Measurements from ENCODE around the gene ASCL5. TPM values are rescaled to one million over a fixed set of nuclear protein-coding genes. Genes with fewer than 3 reads are reported as not detected.

ASCL5 gene
- polyA plus RNA-seq, 1 donor (not counting 4 experiments of a cell fraction or from before 2014, with no cell fraction given) = not detected

DNA sequence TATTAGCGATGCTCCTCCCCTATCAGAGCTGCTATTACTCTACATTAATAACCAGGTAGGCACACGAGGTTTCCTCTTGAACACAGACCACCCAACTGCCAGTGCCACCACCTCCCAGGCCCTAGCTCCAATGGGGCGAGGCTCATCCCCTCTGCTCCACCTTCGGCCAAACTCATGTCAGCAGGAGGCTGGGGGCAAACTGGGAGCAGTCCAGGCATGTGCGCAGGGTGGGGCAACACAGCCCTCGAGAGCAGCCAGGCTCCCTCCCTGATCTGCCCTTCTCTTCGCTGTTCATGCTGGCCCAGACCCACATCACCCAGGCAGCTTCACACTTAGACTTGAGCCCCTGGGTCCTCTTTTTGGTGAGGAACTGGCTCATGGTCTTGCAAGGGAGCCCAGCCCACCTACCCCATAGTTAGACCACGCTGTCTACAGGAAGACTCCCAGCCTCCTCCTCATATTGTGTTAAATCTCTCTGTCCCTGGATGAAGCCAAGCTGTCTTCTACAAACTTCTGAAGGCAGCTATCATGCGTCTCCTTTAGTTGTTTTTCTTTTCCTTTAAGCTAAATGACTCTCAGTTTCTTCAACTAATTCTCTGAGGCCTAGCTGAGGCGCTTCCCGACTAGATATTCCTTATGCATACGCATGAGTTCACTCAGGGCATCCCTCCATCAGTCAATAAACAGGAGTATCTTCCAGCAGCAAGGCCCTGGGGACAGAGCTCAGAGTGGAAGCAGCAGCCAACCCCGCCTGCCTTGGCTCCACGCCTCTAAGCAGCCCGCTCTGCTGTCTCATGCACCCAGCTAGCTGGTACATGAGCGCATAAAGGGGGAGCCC lies 15.2 kb upstream of the ASCL5 start:
- no peak overlapping the region for H3K4me2 ChIP-seq (ENCODE audit: control insufficient read depth, extremely low read depth, insufficient read depth, low read depth, low read length)
- no peak overlapping the region for H3K4me3 ChIP-seq (ENCODE audit: control insufficient read depth in 2 of 3, extremely low read depth in 1 of 3, insufficient read depth in 2 of 3, low read depth in 1 of 3, low read length in 3 of 3)
- no peaks in the 10 kb centered on the region for H3K79me2 ChIP-seq (ENCODE audit: control insufficient read depth, insufficient read depth, low read length)
- H2AFZ ChIP-seq (ENCODE audit: control insufficient read depth, low read length) = no peak overlapping the region
- dilution Hi-C loops (cut with MboI; ENCODE audit: extremely low pct_ligation_motif_present, low sequenced_read_pairs) = no loop called here
- H3K9ac ChIP-seq (ENCODE audit: control insufficient read depth, extremely low read depth, insufficient read depth, low read length) = no peak overlapping the region
- TF ChIP-seq CTCF (optimal IDR thresholded peaks at IDR 0.05 in 1 of 3, IDR thresholded peaks at IDR 0.05 in 1 of 3, conservative IDR thresholded peaks at IDR 0.05 in 1 of 3; ENCODE audit: extremely low read depth in 1 of 3, insufficient read depth in 2 of 3, low read length in 3 of 3) (no peak), EZH2 (IDR thresholded peaks at IDR 0.05; ENCODE audit: low read length) (no peak)
- H3K27ac ChIP-seq (ENCODE audit: control insufficient read depth, insufficient read depth, low read length) = no peak overlapping the region
- DNase-seq (ENCODE audit: low read depth, low spot score) (no peak), FAIRE-seq (no peak)
- peaks cover 17 to 27% of the 10 kb centered on the region in 2 experiments for H3K36me3 ChIP-seq (ENCODE audit: control insufficient read depth in 2 of 2, extremely low read depth in 1 of 2, insufficient read depth in 2 of 2, low read length in 2 of 2)
- no peaks in the 10 kb centered on the region for H3K27me3 ChIP-seq (ENCODE audit: control insufficient read depth, extremely low read depth, insufficient read depth, low read length)
- H3K9me1 ChIP-seq (ENCODE audit: control insufficient read depth, extremely low read depth, insufficient read depth, low read length) = no peaks in the 10 kb centered on the region
- H3K9me3 ChIP-seq (ENCODE audit: control insufficient read depth, low read depth, low read length) = no peaks in the 10 kb centered on the region
- H3K4me1 ChIP-seq (ENCODE audit: control insufficient read depth, extremely low read depth, insufficient read depth, low read length) = peaks cover 4% of the 10 kb centered on the region
- no peaks in the 10 kb centered on the region for H4K20me1 ChIP-seq (ENCODE audit: control insufficient read depth, extremely low read depth, insufficient read depth, low read length)

GRCh38 chr1:201141418-201141817 lies 14.4 kb upstream of the ASCL5 start:
- no peaks in the 10 kb centered on the region for H3K27me3 ChIP-seq (ENCODE audit: control insufficient read depth, extremely low read depth, insufficient read depth, low read length)
- dilution Hi-C loops (cut with MboI; ENCODE audit: extremely low pct_ligation_motif_present, low sequenced_read_pairs) = no loop called here
- no peak overlapping the region for H3K4me2 ChIP-seq (ENCODE audit: control insufficient read depth, extremely low read depth, insufficient read depth, low read depth, low read length)
- no peaks in the 10 kb centered on the region for H3K9me3 ChIP-seq (ENCODE audit: control insufficient read depth, low read depth, low read length)
- TF ChIP-seq CTCF (optimal IDR thresholded peaks at IDR 0.05 in 1 of 3, IDR thresholded peaks at IDR 0.05 in 1 of 3, conservative IDR thresholded peaks at IDR 0.05 in 1 of 3; ENCODE audit: extremely low read depth in 1 of 3, insufficient read depth in 2 of 3, low read length in 3 of 3) (no peak), EZH2 (IDR thresholded peaks at IDR 0.05; ENCODE audit: low read length) (no peak)
- peaks cover 12 to 26% of the 10 kb centered on the region in 2 experiments for H3K36me3 ChIP-seq (ENCODE audit: control insufficient read depth in 2 of 2, extremely low read depth in 1 of 2, insufficient read depth in 2 of 2, low read length in 2 of 2)
- H3K27ac ChIP-seq (ENCODE audit: control insufficient read depth, insufficient read depth, low read length) = no peak overlapping the region
- no peak overlapping the region for H2AFZ ChIP-seq (ENCODE audit: control insufficient read depth, low read length)
- no peaks in the 10 kb centered on the region for H3K9me1 ChIP-seq (ENCODE audit: control insufficient read depth, extremely low read depth, insufficient read depth, low read length)
- H3K4me3 ChIP-seq (ENCODE audit: control insufficient read depth in 2 of 3, extremely low read depth in 1 of 3, insufficient read depth in 2 of 3, low read depth in 1 of 3, low read length in 3 of 3) = no peak overlapping the region
- H4K20me1 ChIP-seq (ENCODE audit: control insufficient read depth, extremely low read depth, insufficient read depth, low read length) = no peaks in the 10 kb centered on the region
- H3K4me1 ChIP-seq (ENCODE audit: control insufficient read depth, extremely low read depth, insufficient read depth, low read length) = peaks cover 4% of the 10 kb centered on the region
- H3K79me2 ChIP-seq (ENCODE audit: control insufficient read depth, insufficient read depth, low read length) = no peaks in the 10 kb centered on the region
- H3K9ac ChIP-seq (ENCODE audit: control insufficient read depth, extremely low read depth, insufficient read depth, low read length) = no peak overlapping the region
- FAIRE-seq (no peak), DNase-seq (ENCODE audit: low read depth, low spot score) (no peak)
